Measurements from ENCODE around the gene ATAD2B.
"Not testable (repeated sequence)": the region's sequence is repeated elsewhere in the genome, so short reads cannot be mapped to it uniquely, and the experiment has no call there.

ATAD2B gene

GRCh38 chr2:23926750-23927571, at the start of gene ATAD2B:
Gene ATAD2B, minus strand, starts transcription at chr2:23927123. Its CDS starts 353 bp downstream, at chr2:23926770.
- peak; percentile 98 for DNase-seq

DNA sequence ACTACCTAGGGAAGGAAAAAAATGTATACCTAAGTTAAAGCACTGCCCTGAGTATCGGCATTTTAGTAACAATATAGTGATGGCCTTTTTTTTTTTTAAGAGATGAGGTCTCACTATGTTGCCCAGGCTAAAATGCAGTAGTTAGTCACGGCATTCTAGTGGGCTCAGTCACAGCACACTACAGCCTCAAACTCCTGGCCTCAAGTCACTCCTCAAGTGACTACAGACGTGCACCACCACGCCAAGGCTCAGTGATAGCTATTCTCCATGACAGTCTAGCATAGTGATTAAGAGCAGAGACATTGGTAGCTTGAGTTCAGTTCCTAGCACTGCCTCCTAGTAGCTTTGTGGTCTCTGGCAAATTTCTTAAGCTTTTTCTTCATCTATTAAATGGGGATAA, 40.9 kb upstream of the ATAD2B start:
- DNase-seq: no peak

- DNase-seq: no peak
These were observed 27.5 kb upstream of the ATAD2B start for GRCh38 chr2:23954325-23955014.

DNA sequence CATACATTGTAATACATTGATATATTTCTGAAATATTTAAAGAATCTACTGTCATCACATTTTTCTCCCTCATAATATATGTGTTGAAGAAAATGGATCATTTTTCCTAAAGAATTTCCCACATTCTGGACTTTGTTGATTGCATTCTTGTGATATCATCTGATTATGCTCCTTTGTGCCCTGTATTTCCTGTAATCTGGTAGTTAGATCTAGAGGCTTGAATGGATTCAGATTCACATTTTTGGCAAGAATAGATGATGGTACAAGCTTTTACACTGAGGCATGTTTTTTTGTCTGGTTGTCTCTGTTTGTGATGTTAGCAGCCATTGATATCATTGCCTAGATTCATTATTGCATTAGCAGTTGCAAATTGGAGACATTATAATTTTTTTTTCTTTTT, 26.7 kb upstream of the ATAD2B start:
- no peak for DNase-seq

DNA sequence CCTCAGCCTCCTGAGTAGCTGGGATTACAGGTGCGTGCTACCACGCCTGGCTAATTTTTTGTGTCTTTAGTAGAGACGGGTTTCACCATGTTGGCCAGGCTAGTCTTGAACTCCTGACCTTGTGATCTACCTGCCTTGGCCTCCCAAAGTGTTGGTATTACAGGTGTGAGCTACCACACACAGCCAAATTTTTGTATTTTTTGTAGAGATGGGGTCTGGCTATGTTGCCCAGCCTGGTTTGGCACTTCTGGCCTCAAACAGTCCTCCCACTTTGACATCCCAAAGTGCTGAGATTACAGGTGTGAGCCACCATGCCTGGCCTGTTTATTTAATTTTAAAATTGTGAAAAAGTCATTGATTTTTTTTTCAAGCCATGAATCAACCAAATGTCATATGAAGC, 25.6 kb upstream of the ATAD2B start:
- not testable (repeated sequence) for DNase-seq

GRCh38 chr2:23947350-23947749, 20.4 kb upstream of the ATAD2B start:
- DNase-seq: no peak

GRCh38 chr2:23944976-23945375, 18.1 kb upstream of the ATAD2B start:
- no peak for DNase-seq

- no peak for DNase-seq
These were observed 17.6 kb upstream of the ATAD2B start for GRCh38 chr2:23944527-23944926.

DNA sequence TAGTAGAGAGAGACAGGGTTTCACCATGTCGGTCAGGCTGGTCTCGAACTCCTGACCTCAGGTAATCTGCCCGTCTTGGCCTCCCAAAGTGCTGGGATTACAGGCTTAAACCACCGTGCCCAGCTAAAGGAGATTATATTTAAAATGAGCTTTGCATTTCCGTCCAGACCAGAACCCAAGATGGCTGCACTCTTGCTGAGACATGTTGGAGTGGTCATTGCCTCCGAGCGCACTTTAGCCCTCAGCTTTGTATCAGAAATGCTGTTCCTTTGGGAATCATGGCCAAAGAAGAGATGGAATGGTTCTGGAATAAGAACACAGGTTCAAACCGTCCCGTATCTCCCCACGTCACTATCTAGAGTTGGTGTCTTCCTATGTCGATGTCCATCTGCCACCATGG, 16.7 kb upstream of the ATAD2B start:
- no peak for DNase-seq

GRCh38 chr2:23941644-23942043, 14.7 kb upstream of the ATAD2B start:
- no peak for DNase-seq

DNA sequence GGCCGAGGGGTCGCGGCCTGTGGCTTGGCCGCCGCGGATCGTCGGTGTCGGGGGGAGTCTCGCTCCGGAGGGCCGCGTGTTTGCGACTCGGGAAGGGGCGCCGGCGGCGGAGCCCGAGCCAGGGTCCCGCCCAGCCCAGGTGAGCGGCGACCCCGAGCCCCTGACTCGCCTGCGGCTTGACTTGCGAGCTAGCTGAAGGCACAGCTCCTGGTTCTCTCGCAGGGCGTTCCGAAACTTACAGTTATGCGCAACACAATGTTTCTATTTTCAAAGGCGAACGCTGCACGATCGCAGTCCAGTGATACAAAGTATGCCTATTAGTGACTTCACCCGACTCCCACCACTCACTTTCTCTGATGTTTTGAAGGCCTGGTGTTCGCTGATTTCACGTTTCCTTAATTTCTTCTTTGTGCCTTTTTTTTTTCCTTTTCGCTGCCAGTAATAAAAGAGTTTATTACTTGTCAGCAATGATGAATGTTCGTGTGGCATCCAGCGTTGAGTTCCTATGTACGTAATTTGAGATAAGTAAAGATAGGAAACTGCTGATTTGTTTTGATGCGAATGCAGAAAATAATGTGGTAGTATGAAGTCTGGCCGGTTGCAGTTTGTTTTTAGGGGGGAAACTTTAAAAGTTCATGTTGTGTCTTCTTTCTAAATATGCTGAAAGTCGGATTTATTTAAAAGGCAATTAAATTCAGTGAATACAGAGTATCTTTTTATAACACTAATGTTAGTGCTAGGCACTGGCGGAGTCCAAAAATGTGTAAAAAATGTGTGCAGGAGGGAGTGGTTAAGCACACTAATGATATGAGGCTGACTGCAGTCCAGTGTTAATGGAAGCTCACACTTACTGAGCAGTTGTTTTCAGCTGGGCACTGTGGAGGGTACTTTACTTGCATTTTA, 14.0 kb upstream of the ATAD2B start:
- peak; percentile 85 for DNase-seq

DNA sequence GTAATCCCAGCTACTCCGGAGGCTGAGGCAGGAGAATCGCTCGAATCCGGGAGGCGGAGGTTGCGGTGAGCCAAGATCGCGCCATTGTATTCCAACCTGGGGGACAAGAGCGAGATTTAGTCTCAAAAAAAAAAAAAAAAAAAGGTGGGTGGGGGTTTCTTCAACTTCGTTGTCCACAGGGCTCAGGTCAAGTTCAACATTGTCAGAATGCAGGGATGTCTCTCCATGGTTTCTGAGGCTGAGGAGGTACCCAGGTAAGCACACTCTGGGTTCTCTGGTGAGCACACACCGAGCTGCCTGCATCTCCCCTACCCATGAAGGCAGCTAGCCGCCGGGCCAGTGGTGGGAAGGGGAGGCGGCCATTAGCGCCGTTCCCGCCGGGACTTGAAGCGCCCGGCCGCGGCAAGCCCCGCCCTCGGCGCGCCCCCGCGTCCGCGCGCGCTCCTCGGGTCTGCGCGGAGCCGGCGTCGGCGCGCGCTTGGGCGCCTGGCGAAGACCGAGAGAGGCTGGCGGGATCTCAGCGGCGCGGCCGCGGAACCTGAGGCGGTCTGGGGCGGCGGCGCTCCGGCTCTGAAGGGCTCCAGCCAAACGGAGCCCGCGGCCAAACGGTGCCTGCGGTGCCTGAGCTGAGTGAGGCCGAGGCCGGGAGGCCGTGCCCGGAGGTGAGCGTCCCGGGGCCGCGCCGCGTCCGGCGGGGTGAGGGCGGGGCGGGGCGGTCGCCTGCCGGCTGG, 13.2 kb upstream of the ATAD2B start, which contains the start of gene UBXN2A:
Gene UBXN2A (plus strand): TSS at position 477 of the 731 bp plus-strand sequence. CDS start 17,852 bp downstream, outside the sequence.
- DNase-seq: peak; percentile 96

- no peak for DNase-seq
These were observed 7.3 kb upstream of the ATAD2B start for GRCh38 chr2:23934259-23934658.

GRCh38 chr2:23926290-23926749, 603 bp downstream of the ATAD2B start:
- peak; percentile 88 for DNase-seq

DNA sequence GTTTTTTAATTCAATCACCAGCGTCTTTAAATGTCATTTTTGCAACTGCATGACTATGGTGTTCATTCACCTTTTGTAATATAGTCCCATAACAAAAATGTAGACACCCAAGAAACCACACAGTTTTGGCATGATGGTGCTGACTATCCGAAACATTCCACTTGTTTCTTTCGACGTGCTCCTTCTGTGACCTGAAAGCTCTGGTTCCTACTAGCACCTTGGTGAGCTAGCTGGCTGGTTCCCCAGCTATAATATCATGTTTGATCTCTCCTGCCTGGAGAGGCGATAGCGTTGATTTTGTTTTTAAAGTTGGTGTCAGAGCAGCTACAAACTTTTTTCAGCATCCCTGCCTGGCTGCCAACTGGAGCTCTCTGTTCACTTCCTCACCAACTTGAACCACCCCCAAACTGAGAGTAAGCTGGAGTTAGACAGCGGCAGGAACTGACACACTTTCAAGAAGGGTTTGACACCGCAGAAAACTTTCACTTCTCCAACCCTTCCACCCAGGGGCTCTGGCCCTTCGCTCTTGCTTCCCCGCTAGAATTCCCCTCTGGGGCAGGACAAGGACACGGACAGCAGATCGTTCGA, 1.1 kb downstream of the ATAD2B start:
- no peak for DNase-seq

DNA sequence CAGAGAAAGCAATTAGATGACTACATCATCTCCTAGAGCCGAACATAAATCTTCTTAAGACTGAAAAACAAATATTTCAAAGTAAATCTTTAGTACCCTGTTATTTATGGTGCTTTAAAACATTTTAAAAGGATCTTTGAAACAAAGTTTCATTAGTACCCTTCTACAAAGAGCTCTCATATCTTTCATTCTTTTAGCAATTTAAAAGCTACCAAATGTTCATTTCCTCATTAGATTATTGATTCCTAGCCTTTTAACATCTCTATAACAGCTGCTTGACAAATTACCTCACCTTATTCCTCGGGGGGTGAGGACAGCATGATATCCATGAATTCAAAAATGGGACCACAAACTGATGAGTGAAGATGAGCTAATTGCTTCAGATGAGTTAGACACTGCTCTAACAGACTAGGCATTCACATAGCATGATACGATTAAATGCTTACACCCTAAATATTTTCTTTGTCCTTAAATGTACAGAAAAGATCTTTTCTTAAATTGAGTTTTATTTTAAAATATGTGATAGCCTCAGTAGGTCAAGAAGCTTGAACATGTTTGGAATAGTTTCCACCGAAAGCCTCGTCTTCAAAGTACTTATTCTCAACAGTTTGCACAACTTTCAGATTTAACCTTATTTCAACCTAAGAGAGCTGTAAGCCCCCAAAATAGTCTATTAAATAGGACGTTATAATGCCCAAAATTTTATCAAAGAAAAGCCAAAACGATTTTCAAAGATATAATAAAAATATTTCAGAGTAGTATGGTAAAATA, 2.1 kb downstream of the ATAD2B start:
- peak; percentile 43 for DNase-seq

- no peak for DNase-seq
These were observed 8.0 kb downstream of the ATAD2B start for GRCh38 chr2:23918837-23919489.

DNA sequence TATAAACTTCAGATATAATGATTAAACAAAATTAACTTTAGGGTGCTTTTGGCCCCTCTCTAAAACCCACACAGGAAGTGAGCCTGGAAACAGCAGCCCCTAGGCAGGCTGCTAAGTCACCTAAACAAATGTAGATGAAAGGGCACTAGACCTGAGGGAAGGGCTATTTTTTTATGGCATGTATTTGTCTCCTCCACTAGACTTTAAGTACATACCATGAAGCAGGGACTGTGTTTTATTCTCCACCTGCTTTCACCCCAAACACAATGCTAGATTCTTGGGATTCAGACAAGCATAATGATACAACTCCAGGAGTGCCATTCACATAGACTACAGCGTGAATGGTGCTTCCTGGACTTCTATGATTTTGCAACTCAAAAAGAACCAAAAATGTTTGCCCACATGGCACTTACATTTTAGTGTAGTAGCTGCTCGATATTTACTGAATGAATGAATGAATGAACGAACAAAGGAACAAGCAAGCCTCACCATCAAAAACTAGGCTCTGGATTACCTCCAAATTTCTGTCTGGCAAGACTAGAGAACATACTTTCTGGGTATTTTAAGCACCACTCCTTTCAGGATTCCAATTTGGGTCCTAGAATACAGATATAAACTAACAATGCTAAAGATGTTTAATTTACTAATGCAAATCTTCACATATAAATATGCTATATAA, 10.1 kb downstream of the ATAD2B start:
- DNase-seq: no peak

DNA sequence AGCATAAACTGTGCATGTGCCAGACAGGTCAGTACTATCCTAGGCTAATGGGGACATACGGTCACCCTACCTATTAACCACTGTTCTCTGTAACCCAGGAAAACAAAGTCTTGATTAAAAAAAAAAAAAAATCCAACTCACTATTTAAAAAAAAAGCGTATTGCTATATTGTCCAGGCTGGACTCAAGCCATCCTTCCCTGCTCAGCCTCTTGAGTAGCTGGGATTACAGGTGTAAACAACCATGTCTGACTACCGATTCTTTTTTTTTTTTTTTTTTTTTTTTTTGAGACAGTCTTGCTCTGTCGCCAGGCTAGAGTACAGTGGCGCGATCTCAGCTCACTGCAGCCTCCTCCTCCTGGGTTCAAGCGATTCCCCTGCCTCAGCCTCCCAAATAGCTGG, 11.6 kb downstream of the ATAD2B start:
- DNase-seq: no peak

DNA sequence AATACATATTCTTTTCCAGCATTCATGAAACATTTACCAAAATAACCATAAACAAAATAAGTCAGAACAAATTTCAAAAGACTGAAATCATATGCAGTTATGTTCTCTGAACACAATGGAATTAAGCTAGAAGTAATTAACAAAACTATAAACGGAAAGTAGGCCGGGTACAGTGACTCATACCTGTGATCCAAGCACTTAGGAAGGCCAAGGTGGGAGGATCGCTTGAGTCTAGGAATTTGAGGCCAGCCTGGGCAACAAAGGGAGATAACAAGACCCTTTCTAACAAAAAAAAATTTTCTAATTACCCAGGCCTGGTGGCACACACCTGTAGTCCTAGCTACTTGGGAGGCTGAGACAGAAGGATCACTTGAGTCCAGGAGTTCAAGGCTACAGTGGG, 14.9 kb downstream of the ATAD2B start:
- DNase-seq: no peak

All from eye (tissue), 1 donor.